GM23338 (cell line): ENCODE measurements around the gene ARL14EP.

Source experiments
- CTCF ChIP-seq, 2 experiments: fragments of 200-600 bp in 1 of 2; sonication (generic) in 1 of 2; conservative IDR thresholded peaks; 2 replicates each; pipeline versions ENCODE4 v1.5.1 to v1.6.1; 2016 to 2017; ENCODE audit warnings: antibody characterized with exemption in 2 of 2, low read depth in 2 of 2, mild to moderate bottlenecking in 2 of 2, moderate library complexity in 1 of 2
- POLR2AphosphoS5 ChIP-seq: IDR thresholded peaks from 2 replicates; pipeline ENCODE4 v1.6.1; 2016; ENCODE audit warnings: antibody characterized with exemption, low read depth

GRCh38 chr11:30282289-30282631 lies 40.6 kb upstream of the ARL14EP start:
- TF ChIP-seq POLR2AphosphoS5, result no peak
- no peak for TF ChIP-seq CTCF (conservative IDR thresholded peaks at IDR 0.05; ENCODE audit: low read depth in 2 of 2)
